K562 (cell line): ENCODE measurements around the gene OTULIN. TPM values are rescaled to one million over a fixed set of nuclear protein-coding genes. Genes with fewer than 3 reads are reported as not detected.

ENCODE experiments used
- BRCA1 ChIP-seq, 2 experiments: fragments of 450-650 bp in 1 of 2; sonication (generic) in 1 of 2; formaldehyde crosslinking in 1 of 2; IDR thresholded peaks; 2 replicates each; pipeline versions ENCODE4 v1.5.0 to v1.6.1; 2017 to 2020; ENCODE audit warnings: mild to moderate bottlenecking in 1 of 2, missing genetic modification reagents in 1 of 2
- BRD4 ChIP-seq: fragments of 200-600 bp; sonication (generic); IDR thresholded peaks from 2 replicates; pipeline ENCODE4 v1.6.1; 2017; ENCODE audit warnings: inconsistent platforms
- ZNF140 ChIP-seq: fragments of 250-450 bp; sonication (Bioruptor Pico); IDR thresholded peaks from 2 replicates; pipeline ENCODE4 v1.8.0; 2021; ENCODE audit warnings: moderate library complexity, mild to moderate bottlenecking, inconsistent platforms
- ZNF165 ChIP-seq: fragments of 250-450 bp; sonication (Bioruptor Pico); IDR thresholded peaks from 2 replicates; pipeline ENCODE4 v1.4.0; 2020; ENCODE audit warnings: borderline replicate concordance
- ZNF253 ChIP-seq: fragments of 250-450 bp; sonication (Bioruptor Pico); conservative IDR thresholded peaks from 2 replicates; pipeline ENCODE4 v1.6.1; 2021; ENCODE audit warnings: mild to moderate bottlenecking
- ZNF274 ChIP-seq: IDR thresholded peaks from 2 replicates; pipeline ENCODE4 v1.6.1; 2011; ENCODE audit warnings: low read depth, mild to moderate bottlenecking, low read length, moderate library complexity, borderline replicate concordance
- polyA plus RNA-seq, 8 experiments: library from polyadenylated mRNA; depleted of rRNA in 4 of 8; stranded (reverse) in 5 of 8; unstranded in 3 of 8; fragments of >200 nt; fragmentation: Nextera tagmentation in 2 of 8; fragmentation: Illumina TruSeq in 1 of 8; extraction: Ambion mirVana in 2 of 8; extraction: Trizol in 1 of 8; gene quantifications; 2 replicates each; pipeline versions ENCODE4 v1.2.1 to v1.2.3, GENCODE V29; 2011 to 2014; ENCODE audit warnings: inconsistent platforms in 1 of 8, missing spikeins in 1 of 8
- total RNA-seq, 7 experiments: library from RNA; depleted of rRNA in 6 of 7; stranded (reverse); fragments of >200 nt in 6 of 7; fragmentation: Illumina TruSeq in 2 of 7; extraction: Trizol in 2 of 7; gene quantifications; 2 replicates each; pipeline versions ENCODE4 v1.2.1 to v1.2.3, GENCODE V29; 2011 to 2021; ENCODE audit warnings: low replicate concordance in 1 of 7
- TF ChIP-seq, protein P1 (sequence below): fragments of 450-650 bp; formaldehyde crosslinking; IDR thresholded peaks from 2 replicates; pipeline ENCODE4 v1.4.0; 2020; ENCODE audit warnings: mild to moderate bottlenecking, moderate library complexity
- TF ChIP-seq, protein P2 (sequence below): sonication (generic); formaldehyde crosslinking; IDR thresholded peaks from 2 replicates; pipeline ENCODE4 v1.8.0; 2022; ENCODE audit warnings: mild to moderate bottlenecking, missing genetic modification reagents

Gene OTULIN
- total and polyA plus RNA-seq, 9 of the 15 experiments (the other 6 are each of a cell fraction or from before 2014, with no cell fraction given): 3.3 to 33.6 (median 20.1) TPM

DNA sequence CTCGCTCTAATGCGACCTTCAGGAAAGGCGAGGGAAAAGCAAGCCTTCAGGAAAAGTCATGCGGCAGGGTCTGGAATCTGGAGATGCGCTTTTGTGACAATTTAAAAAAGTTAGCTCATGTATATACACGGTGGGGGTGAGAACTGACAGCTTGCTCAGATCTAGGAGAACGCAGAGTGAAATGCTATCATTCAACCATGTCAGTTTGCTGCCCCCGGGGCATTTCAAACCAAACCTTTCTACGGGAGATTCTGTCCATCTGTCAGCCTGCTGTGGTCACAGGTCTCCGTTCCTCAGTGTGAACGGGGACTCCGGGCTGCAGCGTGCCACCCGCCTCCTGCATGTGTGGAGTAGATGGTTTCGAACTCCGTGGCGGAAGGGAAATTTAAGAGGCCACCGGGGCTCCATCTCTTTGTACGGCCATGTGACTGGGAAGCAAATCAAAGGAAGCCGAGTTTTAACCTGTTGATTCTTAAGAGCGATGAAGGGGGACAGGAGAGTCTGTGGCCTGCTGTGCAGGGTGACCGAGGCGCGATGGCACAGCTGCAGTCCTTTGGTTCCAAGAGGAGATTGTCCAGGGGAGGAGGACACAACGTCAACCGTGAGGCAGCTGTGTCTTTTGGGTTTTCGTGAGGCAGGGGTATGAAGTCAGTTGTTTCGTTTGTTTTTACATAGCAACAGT, 45.9 kb downstream of the OTULIN start (continued):
- TF ChIP-seq BRCA1 (IDR thresholded peaks at IDR 0.05) (no peak), BRCA1 (CRISPR knock-in tag; IDR thresholded peaks at IDR 0.05) (no peak), BRD4 (no peak), ZNF274 (no peak), ZNF165 (CRISPR knock-in tag) (no peak), ZNF253 (CRISPR knock-in tag) (no peak), ZNF140 (no peak)
- TF ChIP-seq, protein P1, sequence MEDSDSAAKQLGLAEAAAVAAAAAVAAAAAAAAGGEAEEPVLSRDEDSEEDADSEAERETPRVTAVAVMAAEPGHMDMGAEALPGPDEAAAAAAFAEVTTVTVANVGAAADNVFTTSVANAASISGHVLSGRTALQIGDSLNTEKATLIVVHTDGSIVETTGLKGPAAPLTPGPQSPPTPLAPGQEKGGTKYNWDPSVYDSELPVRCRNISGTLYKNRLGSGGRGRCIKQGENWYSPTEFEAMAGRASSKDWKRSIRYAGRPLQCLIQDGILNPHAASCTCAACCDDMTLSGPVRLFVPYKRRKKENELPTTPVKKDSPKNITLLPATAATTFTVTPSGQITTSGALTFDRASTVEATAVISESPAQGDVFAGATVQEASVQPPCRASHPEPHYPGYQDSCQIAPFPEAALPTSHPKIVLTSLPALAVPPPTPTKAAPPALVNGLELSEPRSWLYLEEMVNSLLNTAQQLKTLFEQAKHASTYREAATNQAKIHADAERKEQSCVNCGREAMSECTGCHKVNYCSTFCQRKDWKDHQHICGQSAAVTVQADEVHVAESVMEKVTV (CRISPR knock-in tag): no peak
- TF ChIP-seq, protein P2, sequence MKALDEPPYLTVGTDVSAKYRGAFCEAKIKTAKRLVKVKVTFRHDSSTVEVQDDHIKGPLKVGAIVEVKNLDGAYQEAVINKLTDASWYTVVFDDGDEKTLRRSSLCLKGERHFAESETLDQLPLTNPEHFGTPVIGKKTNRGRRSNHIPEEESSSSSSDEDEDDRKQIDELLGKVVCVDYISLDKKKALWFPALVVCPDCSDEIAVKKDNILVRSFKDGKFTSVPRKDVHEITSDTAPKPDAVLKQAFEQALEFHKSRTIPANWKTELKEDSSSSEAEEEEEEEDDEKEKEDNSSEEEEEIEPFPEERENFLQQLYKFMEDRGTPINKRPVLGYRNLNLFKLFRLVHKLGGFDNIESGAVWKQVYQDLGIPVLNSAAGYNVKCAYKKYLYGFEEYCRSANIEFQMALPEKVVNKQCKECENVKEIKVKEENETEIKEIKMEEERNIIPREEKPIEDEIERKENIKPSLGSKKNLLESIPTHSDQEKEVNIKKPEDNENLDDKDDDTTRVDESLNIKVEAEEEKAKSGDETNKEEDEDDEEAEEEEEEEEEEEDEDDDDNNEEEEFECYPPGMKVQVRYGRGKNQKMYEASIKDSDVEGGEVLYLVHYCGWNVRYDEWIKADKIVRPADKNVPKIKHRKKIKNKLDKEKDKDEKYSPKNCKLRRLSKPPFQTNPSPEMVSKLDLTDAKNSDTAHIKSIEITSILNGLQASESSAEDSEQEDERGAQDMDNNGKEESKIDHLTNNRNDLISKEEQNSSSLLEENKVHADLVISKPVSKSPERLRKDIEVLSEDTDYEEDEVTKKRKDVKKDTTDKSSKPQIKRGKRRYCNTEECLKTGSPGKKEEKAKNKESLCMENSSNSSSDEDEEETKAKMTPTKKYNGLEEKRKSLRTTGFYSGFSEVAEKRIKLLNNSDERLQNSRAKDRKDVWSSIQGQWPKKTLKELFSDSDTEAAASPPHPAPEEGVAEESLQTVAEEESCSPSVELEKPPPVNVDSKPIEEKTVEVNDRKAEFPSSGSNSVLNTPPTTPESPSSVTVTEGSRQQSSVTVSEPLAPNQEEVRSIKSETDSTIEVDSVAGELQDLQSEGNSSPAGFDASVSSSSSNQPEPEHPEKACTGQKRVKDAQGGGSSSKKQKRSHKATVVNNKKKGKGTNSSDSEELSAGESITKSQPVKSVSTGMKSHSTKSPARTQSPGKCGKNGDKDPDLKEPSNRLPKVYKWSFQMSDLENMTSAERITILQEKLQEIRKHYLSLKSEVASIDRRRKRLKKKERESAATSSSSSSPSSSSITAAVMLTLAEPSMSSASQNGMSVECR (CRISPR knock-in tag): no peak
